ENCODE results near the gene TNNT1. TPM values are rescaled to one million over a fixed set of nuclear protein-coding genes. Genes with fewer than 3 reads are reported as not detected.

TNNT1 gene
- total and polyA plus RNA-seq, 2 donors (not counting 3 experiments of a cell fraction or from before 2014, with no cell fraction given) = 0.22 to 0.51 TPM

GRCh38 chr19:55099557-55100506 lies 49.2 kb downstream of the TNNT1 start:
- BruUV-seq (replicated peaks) = no TSS peak
- dilution Hi-C loops (cut with MboI; ENCODE audit: extremely low pct_ligation_motif_present, low sequenced_read_pairs) = no loop called here
- POLR2A ChIA-PET = no interaction called here

GRCh38 chr19:55098716-55099556 lies 50.1 kb downstream of the TNNT1 start:
- no peaks in the 10 kb centered on the region for H3K27me3 ChIP-seq (ENCODE audit: control insufficient read depth in 2 of 2, insufficient read depth in 2 of 2, low read length in 2 of 2)
- POLR2A ChIA-PET = no interaction called here
- no peak overlapping the region for H3K27ac ChIP-seq (ENCODE audit: insufficient read depth, low read depth, low read length)
- peaks cover 2% of the 10 kb centered on the region for H3K79me2 ChIP-seq (ENCODE audit: control insufficient read depth, insufficient read depth, low read length)
- no peak overlapping the region for H2AFZ ChIP-seq (ENCODE audit: low read depth, low read length)
- CTCF ChIA-PET = interaction anchor here (1.2 kb wide), 1 partner anchor 11 kb away, joined by 4 read pairs; no protein-coding TSS in a partner anchor
- peaks cover 4 to 32% of the 10 kb centered on the region in 2 experiments for H3K36me3 ChIP-seq (ENCODE audit: control insufficient read depth in 2 of 2, extremely low read depth in 1 of 2, insufficient read depth in 2 of 2, low read length in 2 of 2)
- no peaks in the 10 kb centered on the region for H3K9me1 ChIP-seq (replicated peaks; ENCODE audit: control insufficient read depth, extremely low read depth, insufficient read depth, low read length)
- dilution Hi-C loops (cut with MboI; ENCODE audit: extremely low pct_ligation_motif_present, low sequenced_read_pairs) = no loop called here
- intact Hi-C loops (cut with micrococcal nuclease) = no loop called here
- no peak for TF ChIP-seq POLR2A (IDR thresholded peaks at IDR 0.05; ENCODE audit: low read depth, low read length)
- no peak for TF ChIP-seq POLR2AphosphoS5 (IDR thresholded peaks at IDR 0.05; ENCODE audit: insufficient read depth, low read depth, low read length)
- TF ChIP-seq FOS (IDR thresholded peaks at IDR 0.05; ENCODE audit: borderline replicate concordance, insufficient read depth, low read length) = no peak
- TF ChIP-seq JUN (IDR thresholded peaks at IDR 0.05; ENCODE audit: borderline replicate concordance, insufficient read depth, insufficient read length, low read depth) = no peak
- TF ChIP-seq MYC (IDR thresholded peaks at IDR 0.05; ENCODE audit: low read depth, low read length) = no peak
- TF ChIP-seq GATA2 (IDR thresholded peaks at IDR 0.05; ENCODE audit: insufficient read depth, insufficient read length, low read depth, low read length) = no peak
- TF ChIP-seq, protein P1, sequence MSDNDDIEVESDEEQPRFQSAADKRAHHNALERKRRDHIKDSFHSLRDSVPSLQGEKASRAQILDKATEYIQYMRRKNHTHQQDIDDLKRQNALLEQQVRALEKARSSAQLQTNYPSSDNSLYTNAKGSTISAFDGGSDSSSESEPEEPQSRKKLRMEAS (IDR thresholded peaks at IDR 0.05; ENCODE audit: insufficient read depth, insufficient read length) = no peak
- TF ChIP-seq EZH2 (IDR thresholded peaks at IDR 0.05; ENCODE audit: borderline replicate concordance, low read depth, low read length, severe bottlenecking) = no peak
- TF ChIP-seq CTCF (IDR thresholded peaks at IDR 0.05; ENCODE audit: extremely low read depth in 1 of 2, insufficient read depth in 1 of 2, low read depth in 1 of 2, low read length in 2 of 2) = no peak
- H4K20me1 ChIP-seq (replicated peaks; ENCODE audit: control insufficient read depth, extremely low read depth, insufficient read depth, low read length) = no peaks in the 10 kb centered on the region
- H3K4me3 ChIP-seq (replicated peaks in 1 of 3; ENCODE audit: insufficient read depth in 1 of 3, low read depth in 1 of 3, low read length in 3 of 3) = no peak overlapping the region
- no peak overlapping the region for H3K4me2 ChIP-seq (ENCODE audit: insufficient read depth, low read length)
- no TSS peak for BruUV-seq (replicated peaks)
- FAIRE-seq (no peak), DNase-seq (ENCODE audit: low read depth, low spot score) (no peak)
- no peak overlapping the region for H3K9ac ChIP-seq (replicated peaks; ENCODE audit: extremely low read depth, insufficient read depth, low read length)
- no peaks in the 10 kb centered on the region for H3K4me1 ChIP-seq (ENCODE audit: control insufficient read depth, extremely low read depth, insufficient read depth, low read length)
- H3K9me3 ChIP-seq (replicated peaks; ENCODE audit: control insufficient read depth, insufficient read depth, low read length) = no peaks in the 10 kb centered on the region

More at GRCh38 chr19:55099557-55100506, 49.2 kb downstream of the TNNT1 start:
- Histone ChIP-seq H3K4me3 (replicated peaks in 1 of 3; ENCODE audit: insufficient read depth in 1 of 3, low read depth in 1 of 3, low read length in 3 of 3) (no peak overlapping the region), H3K79me2 (ENCODE audit: control insufficient read depth, insufficient read depth, low read length) (peaks cover 2% of the 10 kb centered on the region), H3K9ac (replicated peaks; ENCODE audit: extremely low read depth, insufficient read depth, low read length) (no peak overlapping the region), H3K9me1 (replicated peaks; ENCODE audit: control insufficient read depth, extremely low read depth, insufficient read depth, low read length) (no peaks in the 10 kb centered on the region), H2AFZ (ENCODE audit: low read depth, low read length) (no peak overlapping the region), H3K27me3 (ENCODE audit: control insufficient read depth in 2 of 2, insufficient read depth in 2 of 2, low read length in 2 of 2) (no peaks in the 10 kb centered on the region), H3K27ac (ENCODE audit: insufficient read depth, low read depth, low read length) (no peak overlapping the region), H3K36me3 (ENCODE audit: control insufficient read depth in 2 of 2, extremely low read depth in 1 of 2, insufficient read depth in 2 of 2, low read length in 2 of 2) (peaks cover 4 to 25% of the 10 kb centered on the region in 2 experiments), H3K4me1 (ENCODE audit: control insufficient read depth, extremely low read depth, insufficient read depth, low read length) (no peaks in the 10 kb centered on the region), H3K9me3 (replicated peaks; ENCODE audit: control insufficient read depth, insufficient read depth, low read length) (no peaks in the 10 kb centered on the region), H4K20me1 (replicated peaks; ENCODE audit: control insufficient read depth, extremely low read depth, insufficient read depth, low read length) (no peaks in the 10 kb centered on the region), H3K4me2 (ENCODE audit: insufficient read depth, low read length) (no peak overlapping the region)
- intact Hi-C loops (cut with micrococcal nuclease) = no loop called here
- CTCF ChIA-PET = interaction anchor here (1.2 kb wide), 1 partner anchor 12 kb away, joined by 4 read pairs; no protein-coding TSS in a partner anchor
- no peak for TF ChIP-seq POLR2AphosphoS5 (IDR thresholded peaks at IDR 0.05; ENCODE audit: insufficient read depth, low read depth, low read length)
- TF ChIP-seq POLR2A (IDR thresholded peaks at IDR 0.05; ENCODE audit: low read depth, low read length) = no peak
- no peak for DNase-seq (ENCODE audit: low read depth, low spot score)
- no peak for FAIRE-seq
